Stimulated activated naive CD8-positive, alpha-beta T cell treated with anti-CD3 and anti-CD28 coated beads, Interleukin-15, Interleukin-2, amounts not matched to agents 100 U/mL and 50 U/mL, for 24 hours (primary cell): Measurements from ENCODE around the gene MYH13.
A peak's percentile ranks its signal among the peaks of the same experiment; 100 is the strongest.

ENCODE experiments used
- ATAC-seq: fragments of 150-1000 bp; cut with Tn5 transposase; one replicate; pipeline ENCODE4 v1.10.0; 2021
- DNase-seq: peaks from one replicate; pipeline ENCODE4 v3.0.0; 2021

MYH13 gene

GRCh38 chr17:10251212-10251948 is 121.4 kb downstream of the MYH13 start:
- DNase-seq (no peak), ATAC-seq (peak; percentile 43)
